ENCODE measurements around the gene KAT6B.

Gene KAT6B

DNA sequence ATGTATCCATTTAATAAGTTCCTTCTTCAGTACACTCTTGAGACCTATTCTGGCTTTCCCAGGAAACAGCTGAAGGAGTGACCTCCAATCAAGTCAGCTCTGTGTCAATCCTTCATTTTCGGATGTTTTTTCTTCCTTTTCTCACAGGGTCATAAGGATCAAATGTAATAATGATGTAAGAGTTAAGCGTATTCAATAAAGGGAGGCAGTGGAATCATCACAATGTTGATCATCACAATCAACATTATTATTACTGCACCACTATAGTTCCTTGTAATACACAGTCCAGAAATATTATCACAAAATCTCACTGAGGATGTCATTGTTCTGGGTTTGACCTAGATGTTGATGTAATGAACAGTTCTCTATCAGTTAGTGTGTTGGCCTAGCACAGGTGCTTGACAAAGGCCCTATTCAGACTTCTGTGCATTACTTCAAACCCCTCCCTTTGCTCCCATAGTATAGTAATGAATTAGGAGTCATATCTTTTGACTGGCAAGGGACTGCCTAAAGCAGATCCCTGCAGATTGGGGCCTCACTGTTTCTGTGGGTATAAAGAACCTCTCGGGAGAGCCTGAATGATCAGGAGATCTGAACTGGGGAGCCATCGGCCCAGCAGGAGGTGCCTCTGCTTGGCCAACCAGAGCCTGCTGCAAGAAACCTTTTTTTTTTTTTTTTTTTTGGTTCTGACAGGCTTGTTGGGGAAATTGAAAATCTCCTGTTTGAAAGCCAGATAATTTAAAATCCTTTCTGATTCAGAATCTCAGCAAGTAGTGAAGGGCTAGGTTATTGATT, 100.6 kb downstream of the KAT6B start:
- Mint-ChIP-seq H3K36me3 (ENCODE audit: low read depth) (peaks cover 2% of the 10 kb centered on the region), H3K4me1 (peaks cover 56% of the 10 kb centered on the region), H3K27ac (no peak overlapping the region)

DNA sequence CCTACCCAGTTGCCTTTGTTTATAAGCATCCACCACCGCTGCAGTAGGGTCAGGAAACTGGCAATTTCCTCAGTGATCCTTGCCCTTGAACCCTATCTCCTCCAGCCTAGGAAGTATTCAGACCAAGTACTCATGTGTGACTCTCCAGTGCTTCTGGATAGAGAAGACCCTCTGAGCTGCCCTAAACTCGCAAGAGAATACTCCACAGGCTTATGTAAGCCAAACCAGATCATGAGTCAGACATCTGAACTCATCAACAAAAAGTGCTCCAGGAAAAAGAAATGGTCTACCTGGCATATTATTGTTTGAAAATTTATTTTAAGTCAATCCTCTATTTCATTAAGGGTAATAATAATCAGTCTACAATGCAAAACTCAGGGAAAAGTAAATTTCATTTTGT, 101.3 kb downstream of the KAT6B start:
- TF ChIP-seq, protein P1, sequence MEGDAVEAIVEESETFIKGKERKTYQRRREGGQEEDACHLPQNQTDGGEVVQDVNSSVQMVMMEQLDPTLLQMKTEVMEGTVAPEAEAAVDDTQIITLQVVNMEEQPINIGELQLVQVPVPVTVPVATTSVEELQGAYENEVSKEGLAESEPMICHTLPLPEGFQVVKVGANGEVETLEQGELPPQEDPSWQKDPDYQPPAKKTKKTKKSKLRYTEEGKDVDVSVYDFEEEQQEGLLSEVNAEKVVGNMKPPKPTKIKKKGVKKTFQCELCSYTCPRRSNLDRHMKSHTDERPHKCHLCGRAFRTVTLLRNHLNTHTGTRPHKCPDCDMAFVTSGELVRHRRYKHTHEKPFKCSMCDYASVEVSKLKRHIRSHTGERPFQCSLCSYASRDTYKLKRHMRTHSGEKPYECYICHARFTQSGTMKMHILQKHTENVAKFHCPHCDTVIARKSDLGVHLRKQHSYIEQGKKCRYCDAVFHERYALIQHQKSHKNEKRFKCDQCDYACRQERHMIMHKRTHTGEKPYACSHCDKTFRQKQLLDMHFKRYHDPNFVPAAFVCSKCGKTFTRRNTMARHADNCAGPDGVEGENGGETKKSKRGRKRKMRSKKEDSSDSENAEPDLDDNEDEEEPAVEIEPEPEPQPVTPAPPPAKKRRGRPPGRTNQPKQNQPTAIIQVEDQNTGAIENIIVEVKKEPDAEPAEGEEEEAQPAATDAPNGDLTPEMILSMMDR (IDR thresholded peaks at IDR 0.05) = no peak
- Mint-ChIP-seq H3K27me3 (ENCODE audit: low read depth, poor library complexity) (no peaks in the 10 kb centered on the region), H3K9me3 (no peaks in the 10 kb centered on the region), H3K27ac (peak overlapping the region; percentile 2), H3K4me1 (peaks cover 49% of the 10 kb centered on the region), H3K36me3 (ENCODE audit: low read depth) (peaks cover 5% of the 10 kb centered on the region), H3K4me3 (no peak overlapping the region)
- DNase-seq = no peak

More for the DNA sequence above, 100.6 kb downstream of the KAT6B start:
- Mint-ChIP-seq H3K27me3 (ENCODE audit: low read depth, poor library complexity) (no peaks in the 10 kb centered on the region), H3K4me3 (no peak overlapping the region), H3K9me3 (no peaks in the 10 kb centered on the region)
- TF ChIP-seq, protein P1 (IDR thresholded peaks at IDR 0.05) = no peak
- DNase-seq = no peak

DNA sequence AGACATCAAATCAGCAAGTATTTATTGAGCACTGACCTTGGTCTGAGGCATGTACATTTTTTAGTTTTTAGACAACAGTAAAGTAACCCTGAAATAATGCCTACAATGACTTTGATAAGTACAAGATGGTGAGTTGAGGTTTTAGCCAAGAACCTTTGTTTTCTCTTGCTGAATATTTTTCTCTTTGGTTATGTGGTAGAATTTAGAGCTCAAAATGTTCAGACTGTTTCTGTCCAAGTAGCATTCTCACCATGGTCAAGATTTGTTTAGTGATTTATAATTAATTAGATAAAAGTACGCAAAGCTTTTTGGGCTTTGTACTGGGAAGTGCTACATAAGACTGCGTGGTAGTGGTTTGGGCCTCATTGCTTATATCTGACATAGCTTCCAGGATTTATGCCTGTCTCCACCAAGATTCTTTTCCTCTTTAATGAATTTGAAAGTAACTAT, 102.4 kb downstream of the KAT6B start:
- Mint-ChIP-seq H3K36me3 (ENCODE audit: low read depth) (peaks cover 5% of the 10 kb centered on the region), H3K27me3 (ENCODE audit: low read depth, poor library complexity) (no peaks in the 10 kb centered on the region), H3K9me3 (no peaks in the 10 kb centered on the region), H3K4me3 (no peak overlapping the region), H3K4me1 (peaks cover 38% of the 10 kb centered on the region), H3K27ac (no peak overlapping the region)
- no peak for DNase-seq
- TF ChIP-seq, protein P1 (IDR thresholded peaks at IDR 0.05) = no peak

GRCh38 chr10:74929197-74929596, 102.8 kb downstream of the KAT6B start:
- no peak overlapping the region for H3K27ac Mint-ChIP-seq
- no peaks in the 10 kb centered on the region for H3K9me3 Mint-ChIP-seq
- no peak overlapping the region for H3K4me3 Mint-ChIP-seq
- no peak for DNase-seq
- H3K27me3 Mint-ChIP-seq (ENCODE audit: low read depth, poor library complexity) = no peaks in the 10 kb centered on the region
- TF ChIP-seq, protein P1 (IDR thresholded peaks at IDR 0.05) = no peak
- peaks cover 5% of the 10 kb centered on the region for H3K36me3 Mint-ChIP-seq (ENCODE audit: low read depth)
- H3K4me1 Mint-ChIP-seq = peaks cover 35% of the 10 kb centered on the region

DNA sequence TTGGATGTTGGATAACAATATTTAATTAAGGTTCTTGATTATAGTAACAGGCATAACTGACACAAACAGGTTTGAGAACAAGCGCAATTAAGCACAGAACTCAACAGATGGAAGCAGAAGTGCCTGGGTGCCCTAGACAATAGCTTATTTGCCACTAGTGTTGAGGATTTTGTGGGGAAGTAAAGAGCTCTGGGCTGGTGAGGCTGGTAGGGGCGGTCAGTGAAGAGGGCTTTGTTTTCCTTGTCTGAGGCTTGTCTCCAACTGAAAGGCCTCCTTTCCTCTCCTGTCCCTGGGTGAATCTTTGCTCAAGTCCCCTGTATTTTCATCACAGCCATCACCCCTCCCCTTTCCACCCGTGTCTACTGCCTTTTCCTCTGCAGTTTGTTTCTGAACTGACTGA, 104.6 kb downstream of the KAT6B start:
- Mint-ChIP-seq H3K9me3 (no peaks in the 10 kb centered on the region), H3K27me3 (ENCODE audit: low read depth, poor library complexity) (no peaks in the 10 kb centered on the region), H3K27ac (peak overlapping the region; percentile 23), H3K36me3 (ENCODE audit: low read depth) (peaks cover 5% of the 10 kb centered on the region), H3K4me1 (peaks cover 30% of the 10 kb centered on the region), H3K4me3 (no peak overlapping the region)
- TF ChIP-seq, protein P1 (IDR thresholded peaks at IDR 0.05) = no peak
- DNase-seq = no peak

DNA sequence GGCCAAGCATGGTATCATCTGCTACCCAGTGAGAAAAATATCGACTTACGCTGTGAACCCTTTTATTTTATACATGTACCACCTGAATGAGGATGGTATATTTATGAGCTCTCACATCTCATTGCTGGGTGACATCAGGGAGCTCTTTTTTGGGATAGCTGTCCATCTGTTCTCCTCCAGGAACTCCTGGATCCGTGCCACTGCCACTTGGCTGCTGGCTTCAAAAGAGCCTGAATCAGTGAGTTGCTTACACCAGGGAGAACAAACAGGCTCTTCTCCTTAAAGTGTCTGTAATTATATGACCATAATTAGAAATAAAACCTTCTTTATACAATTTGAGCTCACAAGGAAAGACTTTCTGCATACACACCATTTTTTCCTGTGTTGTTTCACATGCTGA, 106.2 kb downstream of the KAT6B start:
- Mint-ChIP-seq H3K4me3 (no peak overlapping the region), H3K9me3 (no peaks in the 10 kb centered on the region), H3K4me1 (peaks cover 30% of the 10 kb centered on the region), H3K27ac (peak overlapping the region; percentile 41), H3K36me3 (ENCODE audit: low read depth) (peaks cover 5% of the 10 kb centered on the region), H3K27me3 (ENCODE audit: low read depth, poor library complexity) (no peaks in the 10 kb centered on the region)
- TF ChIP-seq, protein P1 (IDR thresholded peaks at IDR 0.05) = no peak
- DNase-seq = no peak
